ENCODE data around the gene IFIT1B. TPM values are rescaled to one million over a fixed set of nuclear protein-coding genes. Genes with fewer than 3 reads are reported as not detected.
"Not testable (repeated sequence)": the region's sequence is repeated elsewhere in the genome, so short reads cannot be mapped to it uniquely, and the experiment has no call there.

The IFIT1B gene
- total RNA-seq, 4 donors from 2014 or later: not detected

DNA sequence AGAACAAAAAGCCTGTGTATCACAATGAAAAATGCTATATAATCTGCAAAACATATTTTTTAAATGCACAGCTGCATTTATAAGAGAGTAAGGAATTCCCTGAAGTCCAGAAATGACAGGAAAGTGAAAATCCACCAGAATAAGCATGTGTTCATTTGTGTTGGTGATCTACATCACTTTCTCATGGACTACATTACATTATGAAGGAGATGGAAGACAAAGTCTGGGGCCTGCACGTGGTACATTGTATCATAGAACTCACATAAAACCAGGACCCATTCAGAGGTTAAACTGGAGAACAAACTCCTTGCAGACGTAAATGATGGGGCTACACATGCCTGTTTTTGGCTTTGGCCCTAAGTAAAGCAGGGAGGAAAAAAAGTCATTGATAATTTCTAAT lies 33.7 kb upstream of the IFIT1B start:
- ATAC-seq (ENCODE audit: low FRiP score) (no peak), DNase-seq (ENCODE audit: low spot score) (no peak)
- TF ChIP-seq, protein P1, sequence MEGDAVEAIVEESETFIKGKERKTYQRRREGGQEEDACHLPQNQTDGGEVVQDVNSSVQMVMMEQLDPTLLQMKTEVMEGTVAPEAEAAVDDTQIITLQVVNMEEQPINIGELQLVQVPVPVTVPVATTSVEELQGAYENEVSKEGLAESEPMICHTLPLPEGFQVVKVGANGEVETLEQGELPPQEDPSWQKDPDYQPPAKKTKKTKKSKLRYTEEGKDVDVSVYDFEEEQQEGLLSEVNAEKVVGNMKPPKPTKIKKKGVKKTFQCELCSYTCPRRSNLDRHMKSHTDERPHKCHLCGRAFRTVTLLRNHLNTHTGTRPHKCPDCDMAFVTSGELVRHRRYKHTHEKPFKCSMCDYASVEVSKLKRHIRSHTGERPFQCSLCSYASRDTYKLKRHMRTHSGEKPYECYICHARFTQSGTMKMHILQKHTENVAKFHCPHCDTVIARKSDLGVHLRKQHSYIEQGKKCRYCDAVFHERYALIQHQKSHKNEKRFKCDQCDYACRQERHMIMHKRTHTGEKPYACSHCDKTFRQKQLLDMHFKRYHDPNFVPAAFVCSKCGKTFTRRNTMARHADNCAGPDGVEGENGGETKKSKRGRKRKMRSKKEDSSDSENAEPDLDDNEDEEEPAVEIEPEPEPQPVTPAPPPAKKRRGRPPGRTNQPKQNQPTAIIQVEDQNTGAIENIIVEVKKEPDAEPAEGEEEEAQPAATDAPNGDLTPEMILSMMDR (IDR thresholded peaks at IDR 0.05): no peak

DNA sequence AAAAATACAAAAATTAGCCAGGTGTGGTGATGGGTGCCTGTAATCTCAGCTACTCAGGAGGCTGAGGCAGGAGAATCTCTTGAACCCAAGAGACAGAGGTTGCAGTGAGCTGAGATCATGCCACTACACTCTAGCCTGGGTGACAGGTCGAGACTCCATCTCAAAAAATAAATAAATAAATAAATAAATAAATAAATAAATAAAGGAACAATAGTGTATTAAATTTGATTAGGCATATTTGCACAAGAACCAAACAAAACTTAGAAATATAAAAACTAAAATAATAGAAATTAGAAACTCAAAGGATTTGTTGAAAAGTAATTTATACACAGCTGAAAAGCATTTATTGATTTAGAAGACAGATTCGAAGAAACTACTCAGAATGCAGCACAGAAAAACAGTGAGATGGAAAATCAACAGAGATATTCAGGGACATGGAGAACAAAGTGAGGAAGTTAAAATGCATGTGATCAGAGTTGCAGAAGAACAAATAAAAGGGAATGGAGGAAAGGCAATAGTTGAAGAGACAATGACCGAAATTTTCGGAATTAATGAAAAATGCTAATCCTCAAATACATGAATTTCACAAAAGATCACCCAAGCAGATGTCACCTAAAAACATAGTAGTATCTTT lies 32.4 kb upstream of the IFIT1B start:
- ATAC-seq (ENCODE audit: low FRiP score): no peak
- TF ChIP-seq, protein P1 (IDR thresholded peaks at IDR 0.05): no peak
- no peak for DNase-seq (ENCODE audit: low spot score)

DNA sequence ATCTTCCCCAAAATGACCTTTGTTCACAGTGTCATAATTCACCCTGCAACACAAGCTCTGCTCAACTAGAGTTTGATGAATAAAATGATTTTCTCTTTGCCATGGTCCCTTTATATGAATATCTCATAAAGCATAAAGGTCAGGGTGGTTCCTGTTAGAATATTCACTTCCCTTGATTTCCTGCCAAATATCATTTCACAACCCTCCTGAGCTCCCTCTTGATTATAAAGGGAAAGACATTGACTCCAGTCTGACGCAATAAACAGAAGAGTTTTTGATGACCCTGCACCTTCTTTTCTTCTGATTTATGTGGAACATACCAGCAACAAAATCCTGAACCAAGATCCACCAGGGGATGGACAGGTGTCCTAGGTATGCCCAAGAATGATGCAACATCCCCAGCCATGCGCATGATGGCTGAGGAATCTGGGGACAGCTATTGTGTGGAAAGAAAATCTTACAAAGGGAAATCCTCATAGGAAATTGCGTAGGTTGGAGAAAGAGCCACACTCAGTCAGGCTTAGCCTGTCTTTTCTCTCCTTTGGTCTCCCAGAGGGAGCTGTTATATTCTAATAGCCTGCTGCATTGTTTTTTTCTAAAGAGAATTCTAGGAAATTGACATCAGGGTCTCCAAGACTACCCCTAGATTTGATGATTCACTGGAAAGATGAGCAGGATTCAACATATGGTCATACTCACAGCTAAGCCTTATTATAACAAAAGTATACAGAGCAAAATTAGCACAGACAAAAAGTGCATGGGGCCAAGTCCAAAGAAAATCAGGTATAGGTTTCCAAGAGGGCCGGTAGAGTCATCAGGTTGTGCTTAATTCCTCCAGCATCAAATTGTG lies 31.2 kb upstream of the IFIT1B start:
- TF ChIP-seq, protein P1 (IDR thresholded peaks at IDR 0.05): no peak
- DNase-seq (ENCODE audit: low spot score) (no peak), ATAC-seq (ENCODE audit: low FRiP score) (peak; percentile 48)

DNA sequence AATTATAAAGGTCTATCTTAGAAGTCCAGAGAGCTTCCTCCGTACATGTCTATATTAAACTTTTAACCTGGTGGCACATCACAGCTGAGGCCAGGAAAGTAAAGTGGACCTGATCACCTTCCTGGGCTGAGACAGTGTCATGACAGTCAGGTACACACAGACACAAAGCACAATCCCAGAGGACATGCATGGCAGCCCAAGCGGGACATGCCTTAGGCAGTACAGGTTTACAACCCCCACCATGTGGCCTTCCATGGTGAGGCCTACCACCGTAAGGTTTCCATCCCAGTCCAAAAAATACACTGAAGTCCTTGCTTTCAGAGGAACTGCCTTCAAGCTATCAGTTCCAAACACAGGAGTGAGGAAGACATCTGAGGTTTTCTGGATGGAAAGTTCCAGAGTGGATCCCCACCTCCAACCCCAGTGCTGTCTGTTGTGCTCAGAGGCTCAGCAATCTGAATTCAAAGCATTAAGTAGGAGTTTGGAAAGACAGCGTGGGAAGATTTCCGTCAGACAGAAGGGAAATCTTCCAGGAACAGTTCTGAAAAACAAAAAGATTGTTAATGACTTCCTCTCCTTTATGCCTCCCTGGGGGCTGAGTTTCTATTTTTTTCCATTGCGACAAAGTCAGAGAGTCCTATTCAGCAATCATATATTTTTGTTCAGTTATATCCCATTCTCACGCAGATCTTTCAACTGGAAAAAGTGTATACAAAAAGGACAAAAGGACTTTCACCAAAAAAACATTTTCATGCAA lies 30.0 kb upstream of the IFIT1B start:
- TF ChIP-seq, protein P1 (IDR thresholded peaks at IDR 0.05): no peak
- ATAC-seq (ENCODE audit: low FRiP score) (no peak), DNase-seq (ENCODE audit: low spot score) (no peak)

DNA sequence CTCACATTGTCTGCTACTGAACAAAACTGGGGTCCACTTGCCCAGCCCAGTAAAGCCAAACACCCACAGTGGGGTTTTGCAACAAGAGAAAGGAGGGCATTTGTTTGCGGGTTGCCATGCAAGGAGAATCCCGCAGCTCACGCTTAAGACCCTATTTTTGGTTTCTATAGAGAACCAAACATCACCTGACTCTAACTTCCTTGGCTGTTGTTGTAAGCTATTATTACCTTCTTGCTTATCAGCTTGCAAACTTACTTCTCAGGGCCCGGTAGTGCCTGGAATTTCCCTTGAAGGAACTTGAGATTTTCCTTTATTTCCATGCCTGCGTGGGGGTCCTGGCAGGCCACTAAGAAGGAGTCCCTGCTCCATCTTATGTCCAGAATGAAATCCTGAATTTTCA lies 29.4 kb upstream of the IFIT1B start:
- TF ChIP-seq, protein P1 (IDR thresholded peaks at IDR 0.05): no peak
- DNase-seq (ENCODE audit: low spot score) (no peak), ATAC-seq (ENCODE audit: low FRiP score) (no peak)

DNA sequence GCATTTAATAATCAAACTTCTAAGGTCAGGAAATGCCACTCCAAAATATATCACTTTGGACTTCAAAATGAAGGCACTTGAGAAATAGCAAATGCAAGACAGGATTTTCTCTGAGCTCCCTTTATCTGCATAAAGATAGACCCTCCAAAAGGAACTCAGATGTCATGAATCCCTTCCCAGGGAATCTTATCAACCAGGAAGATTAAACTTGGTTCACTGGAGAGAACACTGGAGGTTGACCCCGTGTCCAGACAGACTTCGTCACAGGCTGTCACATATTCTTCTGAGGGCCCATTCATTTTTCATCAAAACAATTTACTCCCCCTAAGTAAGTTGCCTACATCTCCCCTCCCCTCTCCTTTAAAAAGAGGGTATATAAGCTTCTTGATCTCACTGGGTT lies 28.9 kb upstream of the IFIT1B start:
- TF ChIP-seq, protein P1 (IDR thresholded peaks at IDR 0.05): no peak
- DNase-seq (ENCODE audit: low spot score): no peak
- ATAC-seq (ENCODE audit: low FRiP score): no peak

DNA sequence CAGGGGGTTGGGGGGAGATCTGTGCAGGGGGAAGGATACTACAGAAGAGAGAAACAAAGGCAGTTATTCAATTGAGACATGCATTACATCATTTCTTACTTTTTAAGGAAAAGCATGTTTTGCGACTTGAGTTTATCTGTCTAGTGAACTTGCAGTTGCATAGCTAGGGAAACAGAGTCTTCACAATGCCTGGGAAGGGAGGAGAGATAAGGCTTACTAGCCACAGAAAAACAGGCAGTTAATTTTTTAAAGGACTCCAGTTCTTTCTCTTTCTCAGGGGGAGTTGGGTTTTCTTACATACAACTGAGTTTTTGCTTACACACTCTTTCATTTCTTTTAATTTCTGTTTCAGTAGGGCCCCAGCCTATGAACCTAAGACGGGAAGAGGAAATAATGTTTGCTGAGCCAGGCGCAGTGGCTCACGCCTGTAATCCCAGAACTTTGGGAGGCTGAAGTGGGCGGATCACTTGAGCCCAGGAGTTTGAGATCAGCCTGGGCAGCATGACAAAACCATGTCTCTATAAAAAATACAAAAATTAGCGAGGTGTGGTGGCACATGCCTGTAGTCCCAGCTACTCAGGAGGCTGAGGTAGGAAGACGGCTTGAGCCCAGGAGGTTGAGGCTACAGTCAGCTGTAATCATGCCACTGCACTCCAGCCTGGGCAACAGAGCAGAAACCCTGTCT lies 27.1 kb upstream of the IFIT1B start:
- not testable (repeated sequence) for DNase-seq (ENCODE audit: low spot score)
- peak; percentile 43 for ATAC-seq (ENCODE audit: low FRiP score)

Measured in omental fat pad (tissue), 4 donors.